ENCODE data around the gene ZNF219.

GRCh38 chr14:21057803-21058675 lies 40.4 kb downstream of the ZNF219 start, which contains the start of gene RNASE8:
- no peak for TF ChIP-seq TCF7L2 (IDR thresholded peaks at IDR 0.05; ENCODE audit: low read depth, low read length)
- no peak for TF ChIP-seq REST (IDR thresholded peaks at IDR 0.05; ENCODE audit: insufficient read depth in 1 of 2, low read depth in 2 of 2, low read length in 1 of 2)
- no peak for TF ChIP-seq CTCF (IDR thresholded peaks at IDR 0.05)
- TF ChIP-seq POLR2AphosphoS5 (IDR thresholded peaks at IDR 0.05; ENCODE audit: low read depth, low read length): no peak

All from Panc1 (cell line).